IMR-90 (cell line): ENCODE data around the gene CAPN8. TPM values are rescaled to one million over a fixed set of nuclear protein-coding genes. Genes with fewer than 3 reads are reported as not detected.

Experiments
- ATAC-seq: fragments of 200-7000 bp; cut with Tn5 transposase; 2 replicates; pipeline ENCODE4 v1.9.1; 2020; ENCODE audit warnings: low read depth, mild to moderate bottlenecking, moderate library complexity
- BruUV-seq: library from RNA; stranded (reverse); fragments of 400-500 nt; replicated peaks from 2 replicates; lab custom pipeline; 2021; lab: Mats Ljungman, UMichigan
- CTCF ChIA-PET: fragments of 300-600 bp; formaldehyde crosslinking; extraction: SDS; loops from one replicate; lab custom pipeline; 2021; ENCODE audit warnings: antibody characterized with exemption; lab: Yijun Ruan, JAX
- POLR2A ChIA-PET: fragments of 300-600 bp; sonication (Branson Sonifier 250); formaldehyde crosslinking; loops from one replicate; lab custom pipeline; 2022; ENCODE audit warnings: antibody characterized with exemption; ENCODE audit not compliant: unreplicated experiment; lab: Charles Lee
- DNase-seq: peaks from one replicate; pipeline ENCODE4 v3.0.0; 2013
- H2AFZ ChIP-seq: replicated peaks from 2 replicates; pipeline ENCODE3; 2013; ENCODE audit warnings: low read length, mild to moderate bottlenecking; ENCODE audit not compliant: poor library complexity
- H2AK5ac ChIP-seq: 2 replicates; pipeline ENCODE4 v1.6.1; 2013; ENCODE audit warnings: low read depth, low read length, inconsistent platforms
- H2AK9ac ChIP-seq: replicated peaks from 2 replicates; pipeline ENCODE3; 2013; ENCODE audit warnings: mild to moderate bottlenecking, low read depth, low read length, moderate library complexity; ENCODE audit not compliant: poor library complexity
- H2BK120ac ChIP-seq: 2 replicates; pipeline ENCODE4 v1.6.1; 2013; ENCODE audit warnings: low read depth, low read length, inconsistent platforms
- H2BK15ac ChIP-seq: 3 replicates; pipeline ENCODE4 v1.6.1; 2013; ENCODE audit warnings: low read depth, low read length, inconsistent platforms
- H2BK20ac ChIP-seq: 2 replicates; pipeline ENCODE4 v1.6.1; 2013; ENCODE audit warnings: low read depth, mild to moderate bottlenecking, inconsistent platforms, low read length, moderate library complexity
- H2BK5ac ChIP-seq: 2 replicates; pipeline ENCODE4 v1.6.1; 2013; ENCODE audit warnings: mild to moderate bottlenecking, low read depth, low read length, inconsistent platforms; ENCODE audit not compliant: poor library complexity, severe bottlenecking
- H3K14ac ChIP-seq: replicated peaks from 2 replicates; pipeline ENCODE4 v1.6.1; 2013; ENCODE audit warnings: low read depth, low read length, inconsistent platforms
- H3K18ac ChIP-seq: 2 replicates; pipeline ENCODE4 v1.6.1; 2013; ENCODE audit warnings: low read depth, low read length, control low read depth
- H3K23ac ChIP-seq: 2 replicates; pipeline ENCODE4 v1.6.1; 2013; ENCODE audit warnings: low read depth, low read length, inconsistent platforms
- H3K27ac ChIP-seq: 2 replicates; pipeline ENCODE4 v1.5.1; 2013; ENCODE audit warnings: mild to moderate bottlenecking, control low read depth, low read length; ENCODE audit not compliant: insufficient read depth
- H3K27me3 ChIP-seq: 2 replicates; pipeline ENCODE4 v1.6.1; 2013; ENCODE audit warnings: low read length; ENCODE audit not compliant: control insufficient read depth, insufficient read depth
- H3K36me3 ChIP-seq: 2 replicates; pipeline ENCODE4 v1.6.1; 2013; ENCODE audit warnings: low read length, mixed read lengths; ENCODE audit not compliant: control insufficient read depth, insufficient read depth
- H3K4ac ChIP-seq: 2 replicates; pipeline ENCODE4 v1.6.1; 2013; ENCODE audit warnings: low read depth, low read length, inconsistent platforms
- H3K4me1 ChIP-seq: 2 replicates; pipeline ENCODE4 v1.6.1; 2013; ENCODE audit warnings: low read length, mixed read lengths; ENCODE audit not compliant: control insufficient read depth, insufficient read depth
- H3K4me2 ChIP-seq: 2 replicates; pipeline ENCODE4 v1.6.1; 2013; ENCODE audit warnings: low read depth, mild to moderate bottlenecking, control low read depth, low read length, moderate library complexity
- H3K4me3 ChIP-seq: 2 replicates; pipeline ENCODE4 v1.5.1; 2013; ENCODE audit warnings: low read depth, mild to moderate bottlenecking, control low read depth, low read length, moderate library complexity; ENCODE audit not compliant: insufficient read depth
- H3K56ac ChIP-seq: 2 replicates; pipeline ENCODE4 v1.6.1; 2013; ENCODE audit warnings: low read length, inconsistent platforms; ENCODE audit not compliant: insufficient read depth; ENCODE audit errors: extremely low read depth
- H3K79me1 ChIP-seq, 2 experiments: 2 replicates each; pipeline ENCODE4 v1.6.1; 2013; ENCODE audit warnings: low read length in 2 of 2, inconsistent platforms in 1 of 2, low read depth in 1 of 2
- H3K9ac ChIP-seq: 2 replicates; pipeline ENCODE4 v1.6.1; 2013; ENCODE audit warnings: low read depth, low read length, control low read depth
- H3K9me1 ChIP-seq: 2 replicates; pipeline ENCODE4 v1.6.1; 2013; ENCODE audit warnings: low read length, inconsistent platforms; ENCODE audit not compliant: insufficient read depth
- H3K9me3 ChIP-seq: 2 replicates; pipeline ENCODE4 v1.6.1; 2013; ENCODE audit warnings: low read length; ENCODE audit not compliant: control insufficient read depth, insufficient read depth
- H4K20me1 ChIP-seq: 2 replicates; pipeline ENCODE4 v1.6.1; 2013; ENCODE audit warnings: low read length, inconsistent platforms; ENCODE audit not compliant: insufficient read depth
- H4K5ac ChIP-seq: 2 replicates; pipeline ENCODE4 v1.6.1; 2013; ENCODE audit warnings: mild to moderate bottlenecking, low read depth, low read length, control low read depth
- H4K8ac ChIP-seq, 2 experiments: 2 replicates each; pipeline ENCODE4 v1.6.1; 2013; ENCODE audit warnings: low read depth in 2 of 2, low read length in 2 of 2, control low read depth in 1 of 2, inconsistent platforms in 1 of 2
- H4K91ac ChIP-seq: 2 replicates; pipeline ENCODE4 v1.6.1; 2013; ENCODE audit warnings: low read depth, low read length, inconsistent platforms; ENCODE audit not compliant: insufficient read depth
- BHLHE40 ChIP-seq: fragments of 150-350 bp; IDR thresholded peaks from 2 replicates; pipeline ENCODE4 v1.6.1; 2016; ENCODE audit warnings: mild to moderate bottlenecking, low read depth, low read length
- CEBPB ChIP-seq: IDR thresholded peaks from 2 replicates; pipeline ENCODE4 v1.6.1; 2012; ENCODE audit warnings: low read depth, low read length, improper control_type of control experiment
- CHD1 ChIP-seq: IDR thresholded peaks from 2 replicates; pipeline ENCODE4 v1.6.1; 2012; ENCODE audit warnings: low read depth, low read length, improper control_type of control experiment
- FOS ChIP-seq: fragments of 150-350 bp; IDR thresholded peaks from 2 replicates; pipeline ENCODE4 v1.6.1; 2016; ENCODE audit warnings: low read depth, low read length
- MAFK ChIP-seq: IDR thresholded peaks from 2 replicates; pipeline ENCODE4 v1.6.1; 2012; ENCODE audit warnings: low read depth, low read length, improper control_type of control experiment
- MAZ ChIP-seq: IDR thresholded peaks from 2 replicates; pipeline ENCODE4 v1.6.1; 2012; ENCODE audit warnings: low read depth, mild to moderate bottlenecking, low read length, improper control_type of control experiment, moderate library complexity, borderline replicate concordance
- MXI1 ChIP-seq: IDR thresholded peaks from 2 replicates; pipeline ENCODE4 v1.6.1; 2012; ENCODE audit warnings: low read depth, mild to moderate bottlenecking, low read length, moderate library complexity, borderline replicate concordance
- NFE2L2 ChIP-seq: fragments of 150-350 bp; IDR thresholded peaks from 2 replicates; pipeline ENCODE4 v1.6.1; 2016; ENCODE audit warnings: low read depth, mild to moderate bottlenecking, low read length
- POLR2A ChIP-seq: IDR thresholded peaks from 2 replicates; pipeline ENCODE4 v1.6.1; 2012; ENCODE audit warnings: mild to moderate bottlenecking, low read depth, low read length
- RCOR1 ChIP-seq: IDR thresholded peaks from 2 replicates; pipeline ENCODE4 v1.6.1; 2012; ENCODE audit warnings: mild to moderate bottlenecking, low read length, improper control_type of control experiment; ENCODE audit not compliant: insufficient replicate concordance
- RFX5 ChIP-seq: IDR thresholded peaks from 2 replicates; pipeline ENCODE4 v1.8.0; 2012; ENCODE audit warnings: low read depth, mild to moderate bottlenecking, low read length, moderate library complexity
- SMC3 ChIP-seq: fragments of 150-350 bp; IDR thresholded peaks from 2 replicates; pipeline ENCODE4 v1.6.1; 2016; ENCODE audit warnings: low read depth, mild to moderate bottlenecking, antibody characterized with exemption, low read length, moderate library complexity
- WGBS, 2 experiments: methylation state at CpG; one replicate each; pipeline versions ENCODE4 v1.1.5 to v1.1.7; 2013; ENCODE audit warnings: missing lambda C conversion rate in 2 of 2; ENCODE audit not compliant: insufficient read length in 1 of 2; ENCODE audit errors: extremely low coverage in 2 of 2; 5-methylcytosine and 5-hydroxymethylcytosine counted together
- dilution Hi-C: fragments of 300-500 bp; cut with HindIII; formaldehyde crosslinking; loops from one replicate; pipeline ENCODE4 v1.14.3; 2018; ENCODE audit warnings: low sequenced_read_pairs; ENCODE audit not compliant: unreplicated experiment
- in situ Hi-C: fragments of 300-500 bp; cut with MboI; formaldehyde crosslinking; loops from 3 replicates; pipeline ENCODE4 v1.14.3; 2019; ENCODE audit warnings: low sequenced_read_pairs, inconsistent platforms, mixed read lengths
- intact Hi-C: fragments of 100-400 bp; cut with micrococcal nuclease; formaldehyde crosslinking; loops from 2 replicates; pipeline ENCODE4 v1.10.0; 2022
- polyA plus RNA-seq, 3 experiments: library from polyadenylated mRNA; depleted of rRNA; stranded (reverse); fragments of >200 nt; gene quantifications; 2 replicates each; pipeline ENCODE4 v1.2.3, GENCODE V29; 2012; ENCODE audit warnings: low replicate concordance in 1 of 3
- total RNA-seq: library from RNA; depleted of rRNA; stranded (reverse); fragments of >200 nt; gene quantifications from 2 replicates; pipeline ENCODE4 v1.2.3, GENCODE V29; 2012
- TF ChIP-seq, protein P1 (sequence below): fragments of 150-350 bp; IDR thresholded peaks from 2 replicates; pipeline ENCODE4 v1.6.1; 2016; ENCODE audit warnings: low read depth, mild to moderate bottlenecking, low read length, moderate library complexity, borderline replicate concordance
- TF ChIP-seq, protein P2 (sequence below): fragments of 150-350 bp; IDR thresholded peaks from 2 replicates; pipeline ENCODE4 v1.6.1; 2017; ENCODE audit warnings: mild to moderate bottlenecking, antibody characterized with exemption, low read length, low read depth
- TF ChIP-seq, protein P3 (sequence below): conservative IDR thresholded peaks from 2 replicates; pipeline ENCODE4 v1.5.1; 2012; ENCODE audit warnings: mild to moderate bottlenecking, low read depth, low read length, improper control_type of control experiment

The CAPN8 gene
- total and polyA plus RNA-seq, 2 of the 4 experiments (the other 2 are of a cell fraction) = not detected

DNA sequence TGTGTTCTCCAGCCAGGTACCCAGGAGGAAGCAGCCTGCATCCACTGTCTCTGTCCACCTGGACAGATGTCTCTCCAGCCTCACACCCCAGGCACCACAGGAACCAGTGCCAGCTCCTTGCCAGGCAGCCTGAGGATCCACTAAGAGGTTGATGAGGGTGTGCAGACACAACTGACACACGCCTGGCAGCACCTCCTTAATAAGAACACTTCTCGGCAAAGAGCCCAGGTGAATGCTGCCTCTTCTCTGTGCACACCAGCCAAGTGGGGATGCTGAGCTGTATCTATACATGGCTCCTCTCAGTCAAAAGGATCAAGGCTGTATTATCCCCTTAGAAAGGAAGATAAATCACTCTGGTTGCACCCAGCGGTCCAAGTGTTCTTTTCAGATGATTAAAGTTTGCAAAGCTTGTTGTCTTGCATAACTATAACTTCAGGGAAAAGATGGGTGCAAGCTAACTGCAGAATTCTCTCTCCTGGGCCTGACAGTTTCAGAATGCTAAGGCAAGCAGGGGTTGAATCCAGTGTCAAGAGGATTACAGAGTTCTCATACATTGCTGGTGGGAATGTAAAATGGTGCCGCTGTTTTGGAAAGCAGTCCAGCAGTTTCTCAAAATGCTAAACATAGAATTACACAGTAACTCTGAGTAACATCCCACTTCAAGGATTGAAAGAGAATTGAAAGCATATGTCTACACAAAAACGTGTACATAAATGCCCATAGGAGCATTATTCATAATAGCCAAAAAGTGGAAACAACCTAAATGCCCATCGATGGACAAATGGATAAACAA is 3.7 kb upstream of the CAPN8 start:
- Histone ChIP-seq H3K36me3 (no peaks in the 10 kb centered on the region), H3K4me2 (no peak overlapping the region), H3K18ac (no peak overlapping the region), H2AFZ (peak overlapping the region; percentile 5), H4K91ac (no peak overlapping the region), H2BK20ac (no peak overlapping the region), H2AK9ac (peak overlapping the region; percentile 57), H2BK5ac (no peak overlapping the region), H3K79me1 (no peaks in the 10 kb centered on the region), H4K8ac (no peak overlapping the region), H3K4me1 (no peaks in the 10 kb centered on the region), H3K9ac (no peak overlapping the region), H3K27ac (no peak overlapping the region), H3K9me1 (no peaks in the 10 kb centered on the region), H3K9me3 (peaks cover under 1% of the 10 kb centered on the region; the same call in 1 of the 2 replicates), H3K27me3 (peaks cover 2% of the 10 kb centered on the region), H2BK120ac (no peak overlapping the region), H2AK5ac (no peak overlapping the region), H3K23ac (no peak overlapping the region), H4K5ac (no peak overlapping the region), H2BK15ac (no peak overlapping the region), H3K4me3 (no peak overlapping the region), H3K4ac (no peak overlapping the region), H4K20me1 (no peaks in the 10 kb centered on the region), H3K14ac (no peak overlapping the region), H3K56ac (no peak overlapping the region)
- ChIA-PET CTCF (interaction anchor here (0.7 to 1.0 kb wide), 2 partner anchors 333 to 536 kb away, joined by 3 read pairs; no protein-coding TSS in a partner anchor), POLR2A (no interaction called here)
- no CpG with 5 or more reads among the region's 6 CpGs for WGBS, 2 experiments
- DNase-seq (no peak), ATAC-seq (no peak)
- in situ Hi-C loops = no loop called here
- no TSS peak for BruUV-seq
- dilution Hi-C loops = no loop called here
- intact Hi-C loops = no loop called here
- TF ChIP-seq POLR2A = no peak
- TF ChIP-seq CEBPB = no peak
- no peak for TF ChIP-seq MAZ
- TF ChIP-seq RCOR1 = no peak
- TF ChIP-seq, protein P1, sequence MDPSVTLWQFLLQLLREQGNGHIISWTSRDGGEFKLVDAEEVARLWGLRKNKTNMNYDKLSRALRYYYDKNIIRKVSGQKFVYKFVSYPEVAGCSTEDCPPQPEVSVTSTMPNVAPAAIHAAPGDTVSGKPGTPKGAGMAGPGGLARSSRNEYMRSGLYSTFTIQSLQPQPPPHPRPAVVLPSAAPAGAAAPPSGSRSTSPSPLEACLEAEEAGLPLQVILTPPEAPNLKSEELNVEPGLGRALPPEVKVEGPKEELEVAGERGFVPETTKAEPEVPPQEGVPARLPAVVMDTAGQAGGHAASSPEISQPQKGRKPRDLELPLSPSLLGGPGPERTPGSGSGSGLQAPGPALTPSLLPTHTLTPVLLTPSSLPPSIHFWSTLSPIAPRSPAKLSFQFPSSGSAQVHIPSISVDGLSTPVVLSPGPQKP = no peak
- TF ChIP-seq, protein P2, sequence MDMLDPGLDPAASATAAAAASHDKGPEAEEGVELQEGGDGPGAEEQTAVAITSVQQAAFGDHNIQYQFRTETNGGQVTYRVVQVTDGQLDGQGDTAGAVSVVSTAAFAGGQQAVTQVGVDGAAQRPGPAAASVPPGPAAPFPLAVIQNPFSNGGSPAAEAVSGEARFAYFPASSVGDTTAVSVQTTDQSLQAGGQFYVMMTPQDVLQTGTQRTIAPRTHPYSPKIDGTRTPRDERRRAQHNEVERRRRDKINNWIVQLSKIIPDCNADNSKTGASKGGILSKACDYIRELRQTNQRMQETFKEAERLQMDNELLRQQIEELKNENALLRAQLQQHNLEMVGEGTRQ = no peak
- no peak for TF ChIP-seq SMC3
- TF ChIP-seq NFE2L2 = no peak
- no peak for TF ChIP-seq FOS
- TF ChIP-seq MAFK = no peak
- TF ChIP-seq, protein P3, sequence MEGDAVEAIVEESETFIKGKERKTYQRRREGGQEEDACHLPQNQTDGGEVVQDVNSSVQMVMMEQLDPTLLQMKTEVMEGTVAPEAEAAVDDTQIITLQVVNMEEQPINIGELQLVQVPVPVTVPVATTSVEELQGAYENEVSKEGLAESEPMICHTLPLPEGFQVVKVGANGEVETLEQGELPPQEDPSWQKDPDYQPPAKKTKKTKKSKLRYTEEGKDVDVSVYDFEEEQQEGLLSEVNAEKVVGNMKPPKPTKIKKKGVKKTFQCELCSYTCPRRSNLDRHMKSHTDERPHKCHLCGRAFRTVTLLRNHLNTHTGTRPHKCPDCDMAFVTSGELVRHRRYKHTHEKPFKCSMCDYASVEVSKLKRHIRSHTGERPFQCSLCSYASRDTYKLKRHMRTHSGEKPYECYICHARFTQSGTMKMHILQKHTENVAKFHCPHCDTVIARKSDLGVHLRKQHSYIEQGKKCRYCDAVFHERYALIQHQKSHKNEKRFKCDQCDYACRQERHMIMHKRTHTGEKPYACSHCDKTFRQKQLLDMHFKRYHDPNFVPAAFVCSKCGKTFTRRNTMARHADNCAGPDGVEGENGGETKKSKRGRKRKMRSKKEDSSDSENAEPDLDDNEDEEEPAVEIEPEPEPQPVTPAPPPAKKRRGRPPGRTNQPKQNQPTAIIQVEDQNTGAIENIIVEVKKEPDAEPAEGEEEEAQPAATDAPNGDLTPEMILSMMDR = no peak
- no peak for TF ChIP-seq RFX5
- no peak for TF ChIP-seq MXI1
- TF ChIP-seq BHLHE40 = no peak
- TF ChIP-seq CHD1 = no peak
